ENCODE measurements around the gene KBTBD13. TPM values are rescaled to one million over a fixed set of nuclear protein-coding genes. Genes with fewer than 3 reads are reported as not detected.

The KBTBD13 gene
- total RNA-seq, 4 donors from 2014 or later: not detected

DNA sequence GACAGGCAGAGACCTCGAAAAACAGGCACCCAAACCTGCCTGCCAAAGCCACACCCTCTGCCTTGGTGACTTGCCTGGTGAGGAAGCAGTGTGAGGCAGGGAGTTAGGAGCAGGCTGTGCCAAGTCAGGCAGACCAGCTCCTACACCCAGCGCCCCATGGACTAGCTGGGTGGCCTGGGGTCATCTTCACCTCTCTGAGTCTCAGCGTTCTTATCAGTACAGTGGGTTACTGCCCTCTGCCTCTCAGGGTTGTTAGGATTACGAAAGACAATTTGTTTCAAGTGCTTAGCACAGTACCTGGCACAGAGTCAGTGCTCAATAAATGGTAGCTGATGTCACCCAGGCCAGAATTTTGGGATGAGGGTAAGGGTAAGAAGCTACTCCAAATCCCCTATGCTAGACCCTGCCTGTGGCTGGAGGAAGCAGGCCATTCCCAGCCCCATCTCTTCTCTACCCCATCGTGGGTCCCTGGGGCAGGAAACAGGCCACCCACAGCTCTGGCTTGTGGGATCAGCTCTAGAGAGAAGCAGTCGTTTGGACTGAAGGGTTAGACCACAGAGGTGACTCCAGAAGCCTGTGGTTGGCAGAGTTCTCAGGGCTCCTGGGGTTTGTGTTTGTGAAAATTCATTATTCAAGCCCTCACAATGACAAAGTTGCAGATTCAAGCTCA lies 21.2 kb upstream of the KBTBD13 start:
- no peaks in the 10 kb centered on the region for H3K9me3 ChIP-seq
- no peaks in the 10 kb centered on the region for H3K36me3 ChIP-seq
- H3K4me3 ChIP-seq (replicated peaks in 1 of 3): no peak overlapping the region
- WGBS, 2 donors: 74 to 76% methylated on average over 5 to 6 of the region's 6 CpGs
- intact Hi-C loops (cut with DNase I): no loop called here
- TF ChIP-seq POLR2A (IDR thresholded peaks at IDR 0.05): no peak
- TF ChIP-seq, protein P1, sequence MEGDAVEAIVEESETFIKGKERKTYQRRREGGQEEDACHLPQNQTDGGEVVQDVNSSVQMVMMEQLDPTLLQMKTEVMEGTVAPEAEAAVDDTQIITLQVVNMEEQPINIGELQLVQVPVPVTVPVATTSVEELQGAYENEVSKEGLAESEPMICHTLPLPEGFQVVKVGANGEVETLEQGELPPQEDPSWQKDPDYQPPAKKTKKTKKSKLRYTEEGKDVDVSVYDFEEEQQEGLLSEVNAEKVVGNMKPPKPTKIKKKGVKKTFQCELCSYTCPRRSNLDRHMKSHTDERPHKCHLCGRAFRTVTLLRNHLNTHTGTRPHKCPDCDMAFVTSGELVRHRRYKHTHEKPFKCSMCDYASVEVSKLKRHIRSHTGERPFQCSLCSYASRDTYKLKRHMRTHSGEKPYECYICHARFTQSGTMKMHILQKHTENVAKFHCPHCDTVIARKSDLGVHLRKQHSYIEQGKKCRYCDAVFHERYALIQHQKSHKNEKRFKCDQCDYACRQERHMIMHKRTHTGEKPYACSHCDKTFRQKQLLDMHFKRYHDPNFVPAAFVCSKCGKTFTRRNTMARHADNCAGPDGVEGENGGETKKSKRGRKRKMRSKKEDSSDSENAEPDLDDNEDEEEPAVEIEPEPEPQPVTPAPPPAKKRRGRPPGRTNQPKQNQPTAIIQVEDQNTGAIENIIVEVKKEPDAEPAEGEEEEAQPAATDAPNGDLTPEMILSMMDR (IDR thresholded peaks at IDR 0.05): no peak
- H3K27ac ChIP-seq: no peak overlapping the region
- H3K4me1 ChIP-seq: peaks cover 0 to 5% of the 10 kb centered on the region in 2 donors
- DNase-seq: no peak
- H3K27me3 ChIP-seq: no peaks in the 10 kb centered on the region

DNA sequence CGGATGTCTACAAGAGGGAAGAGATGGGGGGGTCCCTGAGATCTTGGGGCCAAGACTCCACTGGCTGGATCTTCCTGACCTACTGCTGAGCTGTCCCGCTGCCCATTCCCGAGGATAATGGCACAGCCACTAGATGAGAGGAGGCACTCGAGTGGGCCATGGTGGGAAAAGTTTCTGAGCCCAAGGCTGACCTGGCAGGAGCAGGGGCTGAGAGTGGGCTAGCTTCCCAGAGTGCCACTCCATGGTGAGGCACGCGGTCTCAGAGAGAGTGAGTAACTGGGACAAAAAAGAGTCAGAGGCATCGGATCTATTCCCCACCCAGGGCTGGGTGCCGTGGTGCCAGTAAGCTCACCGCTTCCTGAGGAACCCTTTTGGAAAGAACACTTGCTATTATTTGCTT lies 20.4 kb upstream of the KBTBD13 start:
- Histone ChIP-seq H3K27ac (no peak overlapping the region), H3K36me3 (no peaks in the 10 kb centered on the region), H3K4me1 (peaks cover 0 to 8% of the 10 kb centered on the region in 2 donors), H3K4me3 (replicated peaks in 1 of 3) (no peak overlapping the region), H3K9me3 (no peaks in the 10 kb centered on the region), H3K27me3 (no peaks in the 10 kb centered on the region)
- WGBS, 2 donors: 81 to 82% methylated on average over 9 of the region's 9 CpGs
- intact Hi-C loops (cut with DNase I): no loop called here
- DNase-seq: no peak
- no peak for TF ChIP-seq POLR2A (IDR thresholded peaks at IDR 0.05)
- TF ChIP-seq, protein P1 (IDR thresholded peaks at IDR 0.05): no peak

DNA sequence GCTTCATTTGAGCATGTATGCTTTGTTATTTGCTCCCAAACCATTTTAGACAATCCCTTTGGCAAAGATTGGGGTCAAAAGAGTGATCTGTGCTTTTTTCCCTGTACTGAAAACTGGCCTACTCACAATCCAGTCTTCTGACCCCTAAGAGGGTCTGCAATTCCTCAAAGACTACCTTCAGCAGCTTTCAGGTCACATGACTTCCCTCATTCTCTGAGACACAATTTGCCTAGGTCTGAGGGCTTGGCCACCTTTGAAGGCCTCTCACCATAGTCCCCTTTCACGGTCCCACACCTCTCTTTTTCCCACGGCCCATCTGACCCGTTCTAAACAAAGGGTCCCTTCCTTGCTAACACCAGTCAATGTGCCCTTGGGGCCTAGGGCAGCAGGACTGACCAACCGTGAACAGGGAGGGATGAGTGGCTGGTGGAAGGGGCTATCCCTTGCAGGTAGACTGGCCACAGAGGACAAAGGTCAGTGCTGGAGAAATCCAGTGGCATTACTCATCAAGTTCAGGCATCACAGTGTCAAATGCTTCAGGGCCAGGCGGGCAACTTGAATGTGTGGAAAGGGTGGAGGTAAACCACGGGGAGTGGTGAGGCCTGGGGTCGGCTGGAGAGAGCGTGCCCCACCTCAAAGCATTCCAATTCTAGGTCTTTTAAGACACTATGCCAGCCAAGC lies 19.5 kb upstream of the KBTBD13 start:
- Histone ChIP-seq H3K27ac (no peak overlapping the region), H3K27me3 (no peaks in the 10 kb centered on the region), H3K9me3 (no peaks in the 10 kb centered on the region), H3K4me1 (peaks cover 0 to 9% of the 10 kb centered on the region in 2 donors), H3K4me3 (replicated peaks in 1 of 3) (no peak overlapping the region), H3K36me3 (no peaks in the 10 kb centered on the region)
- no peak for DNase-seq
- TF ChIP-seq, protein P1 (IDR thresholded peaks at IDR 0.05): no peak
- TF ChIP-seq POLR2A (IDR thresholded peaks at IDR 0.05): no peak
- intact Hi-C loops (cut with DNase I): no loop called here
- 77 to 83% methylated on average over 8 of the region's 8 CpGs for WGBS, 2 donors

DNA sequence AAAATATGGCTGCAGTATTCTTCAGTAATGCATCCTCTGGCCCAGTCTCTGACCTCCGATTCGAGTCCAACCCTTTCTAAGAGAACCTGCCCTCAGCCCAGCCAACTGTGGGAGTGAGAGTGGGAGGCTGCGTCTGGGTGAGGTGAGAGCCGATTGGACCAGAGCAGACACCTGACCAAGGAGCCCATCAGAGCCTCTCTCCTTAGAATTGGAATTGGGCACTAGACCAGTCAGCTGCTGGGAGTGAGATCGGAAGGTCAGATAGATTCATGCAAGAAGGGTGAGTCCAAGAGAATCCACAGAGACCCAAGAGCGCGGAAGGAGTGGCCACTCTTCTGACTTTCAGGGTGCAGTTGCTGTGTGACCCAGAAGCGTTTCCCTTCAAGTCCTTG lies 19.0 kb upstream of the KBTBD13 start:
- no peak overlapping the region for H3K27ac ChIP-seq
- no peak for TF ChIP-seq POLR2A (IDR thresholded peaks at IDR 0.05)
- TF ChIP-seq, protein P1 (IDR thresholded peaks at IDR 0.05): no peak
- no peak overlapping the region for H3K4me3 ChIP-seq (replicated peaks in 1 of 3)
- intact Hi-C loops (cut with DNase I): no loop called here
- H3K27me3 ChIP-seq: no peaks in the 10 kb centered on the region
- H3K4me1 ChIP-seq: peaks cover 0 to 9% of the 10 kb centered on the region in 2 donors
- DNase-seq: no peak
- no peaks in the 10 kb centered on the region for H3K9me3 ChIP-seq
- 89 to 95% methylated on average over 8 of the region's 8 CpGs for whole genome bisulfite sequencing, 2 donors
- no peaks in the 10 kb centered on the region for H3K36me3 ChIP-seq
